ENCODE measurements around the gene RAB11FIP3.

DNA sequence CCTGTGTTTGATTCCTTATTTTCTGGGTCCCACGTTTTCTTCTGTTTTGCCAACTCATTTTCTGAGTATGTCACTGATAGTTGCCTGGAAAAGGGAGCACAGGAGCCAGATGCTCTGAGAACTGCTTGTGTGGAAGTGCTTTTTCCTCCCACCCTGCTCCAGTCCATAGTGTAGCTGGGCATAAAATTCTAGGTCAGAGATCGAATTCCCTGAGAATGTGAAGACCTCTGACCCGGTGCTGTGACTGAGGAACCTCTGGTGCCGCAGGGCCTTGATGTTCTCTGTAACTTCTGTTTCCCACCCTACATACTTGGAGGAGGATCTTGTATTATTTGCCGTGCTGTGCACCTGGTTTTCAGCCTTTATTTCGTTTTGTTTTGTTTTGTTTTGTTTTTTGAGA is 82.5 kb downstream of the RAB11FIP3 start:
- TF ChIP-seq CTCF (IDR thresholded peaks at IDR 0.05 in 4 of 5, conservative IDR thresholded peaks at IDR 0.05 in 1 of 5) (no peak), POLR2A (IDR thresholded peaks at IDR 0.05) (no peak)

Data from gastrocnemius medialis (tissue), 4 donors.